DOHH2 (cell line): Measurements from ENCODE around the gene ACACB.

ENCODE experiments used
- H3F3A ChIP-seq: fragments of 200-600 bp; sonication (generic), shearing (Covaris generic); 2 replicates; pipeline ENCODE4 v1.6.0; 2016; ENCODE audit warnings: antibody characterized with exemption, mild to moderate bottlenecking; ENCODE audit not compliant: control insufficient read depth, insufficient read depth
- H3K27ac ChIP-seq: fragments of 200-600 bp; sonication (generic); 2 replicates; pipeline ENCODE4 v1.5.1; 2014; ENCODE audit warnings: low read depth, mild to moderate bottlenecking, low read length, moderate library complexity
- H3K27me3 ChIP-seq: fragments of 200-600 bp; sonication (generic); 2 replicates; pipeline ENCODE4 v1.6.1; 2014; ENCODE audit warnings: mild to moderate bottlenecking, low read length, mixed read lengths; ENCODE audit not compliant: control insufficient read depth
- H3K36me3 ChIP-seq: fragments of 200-600 bp; sonication (generic); 2 replicates; pipeline ENCODE4 v1.6.1; 2014; ENCODE audit warnings: mild to moderate bottlenecking, low read length, moderate library complexity, mixed read lengths; ENCODE audit not compliant: control insufficient read depth
- H3K4me1 ChIP-seq: fragments of 200-600 bp; sonication (generic); 2 replicates; pipeline ENCODE4 v1.6.1; 2014; ENCODE audit warnings: mild to moderate bottlenecking, low read length, mixed read lengths; ENCODE audit not compliant: control insufficient read depth
- H3K4me2 ChIP-seq: fragments of 200-600 bp; sonication (generic); 2 replicates; pipeline ENCODE4 v1.6.0; 2014; ENCODE audit warnings: mild to moderate bottlenecking, low read length, moderate library complexity
- H3K4me3 ChIP-seq: fragments of 200-600 bp; sonication (generic); 2 replicates; pipeline ENCODE4 v1.5.1; 2014; ENCODE audit warnings: mild to moderate bottlenecking, low read length, mixed read lengths
- H3K79me2 ChIP-seq: fragments of 200-600 bp; sonication (generic); 2 replicates; pipeline ENCODE4 v1.6.1; 2014; ENCODE audit warnings: mild to moderate bottlenecking, low read length, mixed read lengths; ENCODE audit not compliant: control insufficient read depth
- H3K9me2 ChIP-seq: fragments of 200-600 bp; sonication (generic); replicated peaks from 2 replicates; pipeline ENCODE4 v1.6.1; 2014; ENCODE audit warnings: mild to moderate bottlenecking, low read length, mixed read lengths; ENCODE audit not compliant: control insufficient read depth
- H3K9me3 ChIP-seq: fragments of 200-600 bp; sonication (generic); 2 replicates; pipeline ENCODE4 v1.6.1; 2014; ENCODE audit warnings: antibody characterized with exemption, low read length, mixed read lengths; ENCODE audit not compliant: control insufficient read depth, insufficient read depth
- H4K20me1 ChIP-seq: fragments of 200-600 bp; sonication (generic); 2 replicates; pipeline ENCODE4 v1.6.0; 2014; ENCODE audit warnings: low read depth, mild to moderate bottlenecking, antibody characterized with exemption, low read length, moderate library complexity; ENCODE audit not compliant: control insufficient read depth, insufficient read depth
- EZH2phosphoT487 ChIP-seq: fragments of 200-600 bp; sonication (generic); IDR thresholded peaks from 2 replicates; pipeline ENCODE4 v1.6.1; 2017; ENCODE audit warnings: borderline replicate concordance, mild to moderate bottlenecking, antibody characterized with exemption, low read length, moderate library complexity, mixed read lengths
- TF ChIP-seq, protein P1 (sequence below): fragments of 200-600 bp; sonication (generic); IDR thresholded peaks from one replicate; pipeline ENCODE4 v1.5.1; 2014; ENCODE audit warnings: antibody characterized with exemption, mild to moderate bottlenecking, low read depth, low read length; ENCODE audit not compliant: poor library complexity, severe bottlenecking

Gene ACACB

GRCh38 chr12:109167781-109168180 lies 51.4 kb downstream of the ACACB start:
- H3K36me3 ChIP-seq = no peaks in the 10 kb centered on the region
- no peak overlapping the region for H3K4me2 ChIP-seq
- H3K9me2 ChIP-seq = no peaks in the 10 kb centered on the region
- H3K4me1 ChIP-seq = no peaks in the 10 kb centered on the region
- H3K79me2 ChIP-seq = no peaks in the 10 kb centered on the region
- H4K20me1 ChIP-seq = no peaks in the 10 kb centered on the region
- no peak for TF ChIP-seq EZH2phosphoT487
- TF ChIP-seq, protein P1, sequence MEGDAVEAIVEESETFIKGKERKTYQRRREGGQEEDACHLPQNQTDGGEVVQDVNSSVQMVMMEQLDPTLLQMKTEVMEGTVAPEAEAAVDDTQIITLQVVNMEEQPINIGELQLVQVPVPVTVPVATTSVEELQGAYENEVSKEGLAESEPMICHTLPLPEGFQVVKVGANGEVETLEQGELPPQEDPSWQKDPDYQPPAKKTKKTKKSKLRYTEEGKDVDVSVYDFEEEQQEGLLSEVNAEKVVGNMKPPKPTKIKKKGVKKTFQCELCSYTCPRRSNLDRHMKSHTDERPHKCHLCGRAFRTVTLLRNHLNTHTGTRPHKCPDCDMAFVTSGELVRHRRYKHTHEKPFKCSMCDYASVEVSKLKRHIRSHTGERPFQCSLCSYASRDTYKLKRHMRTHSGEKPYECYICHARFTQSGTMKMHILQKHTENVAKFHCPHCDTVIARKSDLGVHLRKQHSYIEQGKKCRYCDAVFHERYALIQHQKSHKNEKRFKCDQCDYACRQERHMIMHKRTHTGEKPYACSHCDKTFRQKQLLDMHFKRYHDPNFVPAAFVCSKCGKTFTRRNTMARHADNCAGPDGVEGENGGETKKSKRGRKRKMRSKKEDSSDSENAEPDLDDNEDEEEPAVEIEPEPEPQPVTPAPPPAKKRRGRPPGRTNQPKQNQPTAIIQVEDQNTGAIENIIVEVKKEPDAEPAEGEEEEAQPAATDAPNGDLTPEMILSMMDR = no peak
- H3F3A ChIP-seq = no peaks in the 10 kb centered on the region
- H3K9me3 ChIP-seq = no peaks in the 10 kb centered on the region
- no peak overlapping the region for H3K27ac ChIP-seq
- H3K27me3 ChIP-seq = no peaks in the 10 kb centered on the region
- H3K4me3 ChIP-seq = no peak overlapping the region

- no peaks in the 10 kb centered on the region for H3K4me1 ChIP-seq
These were observed 52.9 kb downstream of the ACACB start for GRCh38 chr12:109169262-109169661.

GRCh38 chr12:109169686-109170085 lies 53.3 kb downstream of the ACACB start:
- H3K27ac ChIP-seq = no peak overlapping the region

More at GRCh38 chr12:109169262-109169661, 52.9 kb downstream of the ACACB start:
- H3K9me3 ChIP-seq = no peaks in the 10 kb centered on the region
- H3K36me3 ChIP-seq = no peaks in the 10 kb centered on the region
- no peaks in the 10 kb centered on the region for H3K27me3 ChIP-seq
- no peaks in the 10 kb centered on the region for H3K9me2 ChIP-seq
- H3K4me3 ChIP-seq = no peak overlapping the region
- H3K79me2 ChIP-seq = no peaks in the 10 kb centered on the region
- no peak overlapping the region for H3K4me2 ChIP-seq
- H3F3A ChIP-seq = no peaks in the 10 kb centered on the region
- H3K27ac ChIP-seq = no peak overlapping the region
- TF ChIP-seq EZH2phosphoT487 = no peak
- TF ChIP-seq, protein P1 = no peak
- H4K20me1 ChIP-seq = no peaks in the 10 kb centered on the region

More at GRCh38 chr12:109169686-109170085, 53.3 kb downstream of the ACACB start:
- Histone ChIP-seq H3K9me3 (no peaks in the 10 kb centered on the region), H3K9me2 (no peaks in the 10 kb centered on the region), H3K4me3 (no peak overlapping the region), H3K79me2 (no peaks in the 10 kb centered on the region), H3F3A (no peaks in the 10 kb centered on the region), H3K27me3 (no peaks in the 10 kb centered on the region), H4K20me1 (no peaks in the 10 kb centered on the region), H3K36me3 (no peaks in the 10 kb centered on the region), H3K4me2 (no peak overlapping the region), H3K4me1 (no peaks in the 10 kb centered on the region)
- TF ChIP-seq, protein P1 = no peak
- TF ChIP-seq EZH2phosphoT487 = no peak
